GM23338 (cell line): ENCODE data around the gene MARCHF10. TPM values are rescaled to one million over a fixed set of nuclear protein-coding genes. Genes with fewer than 3 reads are reported as not detected.

Experiments
- ATAC-seq: fragments of 200-7000 bp; cut with Tn5 transposase; 3 replicates; pipeline ENCODE4 v1.9.1; 2020
- DNase-seq: peaks from one replicate; pipeline ENCODE4 v3.0.0-alpha.2; 2015; ENCODE audit warnings: low spot score
- H2AFZ ChIP-seq: fragments of 200-600 bp; sonication (generic); 2 replicates; pipeline ENCODE4 v1.8.0; 2016; ENCODE audit warnings: antibody characterized with exemption, mild to moderate bottlenecking, moderate library complexity
- H3F3A ChIP-seq: fragments of 200-600 bp; sonication (generic); replicated peaks from 2 replicates; pipeline ENCODE4 v1.8.0; 2017; ENCODE audit warnings: antibody characterized with exemption, mixed run types, low read depth
- H3K27ac ChIP-seq: fragments of 200-600 bp; sonication (generic); 2 replicates; pipeline ENCODE4 v1.6.1; 2016; ENCODE audit warnings: low read depth
- H3K27me3 ChIP-seq: fragments of 200-600 bp; sonication (generic); 2 replicates; pipeline ENCODE4 v1.8.0; 2016; ENCODE audit warnings: mild to moderate bottlenecking, mixed run types, moderate library complexity; ENCODE audit not compliant: insufficient read depth
- H3K36me3 ChIP-seq: fragments of 200-600 bp; sonication (generic); 2 replicates; pipeline ENCODE4 v1.8.0; 2016; ENCODE audit warnings: mild to moderate bottlenecking; ENCODE audit not compliant: insufficient read depth
- H3K4me1 ChIP-seq: fragments of 200-600 bp; sonication (generic); 2 replicates; pipeline ENCODE4 v1.8.0; 2016; ENCODE audit warnings: mild to moderate bottlenecking, moderate library complexity; ENCODE audit not compliant: insufficient read depth
- H3K4me2 ChIP-seq: fragments of 200-600 bp; sonication (generic); 2 replicates; pipeline ENCODE4 v1.7.1; 2017; ENCODE audit warnings: mixed run types
- H3K4me3 ChIP-seq: fragments of 200-600 bp; sonication (generic); 2 replicates; pipeline ENCODE4 v1.6.1; 2016; ENCODE audit warnings: mixed run types
- H3K79me2 ChIP-seq: fragments of 200-600 bp; sonication (generic); replicated peaks from 2 replicates; pipeline ENCODE4 v1.8.0; 2017; ENCODE audit warnings: mild to moderate bottlenecking; ENCODE audit not compliant: insufficient read depth
- H3K9me2 ChIP-seq: fragments of 200-600 bp; sonication (generic); 2 replicates; pipeline ENCODE4 v1.8.0; 2017; ENCODE audit not compliant: insufficient read depth
- H4K20me1 ChIP-seq: fragments of 200-600 bp; sonication (generic); replicated peaks from 2 replicates; pipeline ENCODE4 v1.8.0; 2017; ENCODE audit warnings: mild to moderate bottlenecking; ENCODE audit not compliant: insufficient read depth
- H3K27ac Mint-ChIP-seq: 2 replicates; pipeline ENCODE4 v1.8.0; 2020; ENCODE audit warnings: inconsistent platforms, mild to moderate bottlenecking, moderate library complexity, mixed read lengths
- H3K27me3 Mint-ChIP-seq: 3 replicates; pipeline ENCODE4 v1.8.0; 2022; ENCODE audit warnings: low read depth, mild to moderate bottlenecking, moderate library complexity, mixed read lengths, inconsistent platforms; ENCODE audit not compliant: insufficient read depth, poor library complexity
- H3K36me3 Mint-ChIP-seq: 3 replicates; pipeline ENCODE4 v1.8.0; 2021; ENCODE audit warnings: low read depth, mild to moderate bottlenecking, inconsistent platforms, moderate library complexity, mixed read lengths
- H3K4me1 Mint-ChIP-seq: 3 replicates; pipeline ENCODE4 v1.8.0; 2020; ENCODE audit warnings: mild to moderate bottlenecking, inconsistent platforms, mixed read lengths
- H3K4me3 Mint-ChIP-seq: 3 replicates; pipeline ENCODE4 v1.8.0; 2021; ENCODE audit warnings: moderate library complexity, mild to moderate bottlenecking, inconsistent platforms, mixed read lengths
- H3K9me3 Mint-ChIP-seq: 3 replicates; pipeline ENCODE4 v1.8.0; 2020; ENCODE audit warnings: moderate library complexity, mild to moderate bottlenecking, inconsistent platforms, mixed read lengths
- ETS1 ChIP-seq: IDR thresholded peaks from 2 replicates; pipeline ENCODE4 v1.6.1; 2016; ENCODE audit warnings: antibody characterized with exemption
- EZH2phosphoT487 ChIP-seq: fragments of 200-600 bp; sonication (generic); IDR thresholded peaks from one replicate; pipeline ENCODE4 v1.8.1; 2018; ENCODE audit warnings: antibody characterized with exemption; ENCODE audit not compliant: unreplicated experiment
- JUNB ChIP-seq: IDR thresholded peaks from one replicate; pipeline ENCODE4 v1.6.1; 2016; ENCODE audit warnings: antibody characterized with exemption; ENCODE audit not compliant: unreplicated experiment
- NANOG ChIP-seq: IDR thresholded peaks from 2 replicates; pipeline ENCODE4 v1.6.1; 2016; ENCODE audit warnings: antibody characterized with exemption, borderline replicate concordance
- POLR2AphosphoS5 ChIP-seq: IDR thresholded peaks from 2 replicates; pipeline ENCODE4 v1.6.1; 2016; ENCODE audit warnings: antibody characterized with exemption, low read depth
- STAT1 ChIP-seq: IDR thresholded peaks from one replicate; pipeline ENCODE4 v1.6.1; 2016; ENCODE audit warnings: antibody characterized with exemption; ENCODE audit not compliant: unreplicated experiment
- ZNF331 ChIP-seq: fragments of 250-450 bp; sonication (Bioruptor Pico); IDR thresholded peaks from 2 replicates; pipeline ENCODE4 v1.5.0; 2020; ENCODE audit warnings: low read depth, mild to moderate bottlenecking, moderate library complexity
- polyA plus RNA-seq: library from polyadenylated mRNA; unstranded; fragments of >200 nt; fragmentation: Nextera tagmentation; extraction: Ambion mirVana; gene quantifications from 2 replicates; pipeline ENCODE4 v1.2.1, GENCODE V29; 2016
- total RNA-seq: library from RNA; depleted of rRNA; stranded (reverse); fragments of >200 nt; shearing (Covaris generic); gene quantifications from 2 replicates; pipeline ENCODE4 v1.2.3, GENCODE V29; 2014
- TF ChIP-seq, protein P1 (sequence below): fragments of 250-450 bp; sonication (Bioruptor Pico); IDR thresholded peaks from 2 replicates; pipeline ENCODE4 v1.5.0; 2020; ENCODE audit warnings: mild to moderate bottlenecking, moderate library complexity

Gene MARCHF10
- total and polyA plus RNA-seq, 2 experiments from 2014 or later: 0.50 TPM; not detected in 1

DNA sequence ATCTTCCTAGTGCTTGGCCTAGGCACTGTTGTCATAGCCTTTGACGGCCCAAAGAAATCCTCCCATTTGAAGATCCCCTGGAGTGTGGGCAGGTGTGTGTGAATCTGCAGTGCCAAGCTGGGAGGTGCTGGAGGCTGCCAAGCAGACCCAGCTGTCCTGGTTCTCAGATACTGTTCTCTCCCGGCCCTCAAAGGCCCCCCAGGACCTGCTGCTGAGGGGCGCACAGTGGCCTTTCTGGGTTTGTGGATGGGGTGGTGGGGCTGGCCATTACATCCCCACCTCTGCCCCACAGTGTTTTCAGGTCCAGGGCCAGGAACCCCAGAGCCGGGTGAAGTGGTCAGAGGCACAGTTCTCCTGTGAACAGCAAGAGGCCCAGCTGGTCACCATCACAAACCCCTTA, 120.1 kb downstream of the MARCHF10 start:
- DNase-seq: no peak
- Histone ChIP-seq H3K36me3 (peaks cover 4% of the 10 kb centered on the region; the same call in 1 of the 2 replicates), H3K79me2 (no peaks in the 10 kb centered on the region), H2AFZ (no peak overlapping the region), H4K20me1 (no peaks in the 10 kb centered on the region), H3K27me3 (no peaks in the 10 kb centered on the region), H3K9me2 (no peaks in the 10 kb centered on the region), H3K4me1 (no peaks in the 10 kb centered on the region), H3F3A (no peaks in the 10 kb centered on the region), H3K27ac (no peak overlapping the region), H3K4me3 (no peak overlapping the region), H3K4me2 (no peak overlapping the region)
- Mint-ChIP-seq H3K4me1 (peaks cover under 1% of the 10 kb centered on the region), H3K27ac (no peak overlapping the region), H3K27me3 (peaks cover 8% of the 10 kb centered on the region), H3K9me3 (peaks cover 9% of the 10 kb centered on the region; the same call in 1 of the 3 replicates), H3K36me3 (peaks cover 30% of the 10 kb centered on the region), H3K4me3 (no peak overlapping the region; the same call in 2 of the 3 replicates)
- TF ChIP-seq ZNF331 (no peak), JUNB (no peak), STAT1 (no peak), POLR2AphosphoS5 (no peak)
- ATAC-seq: no peak

DNA sequence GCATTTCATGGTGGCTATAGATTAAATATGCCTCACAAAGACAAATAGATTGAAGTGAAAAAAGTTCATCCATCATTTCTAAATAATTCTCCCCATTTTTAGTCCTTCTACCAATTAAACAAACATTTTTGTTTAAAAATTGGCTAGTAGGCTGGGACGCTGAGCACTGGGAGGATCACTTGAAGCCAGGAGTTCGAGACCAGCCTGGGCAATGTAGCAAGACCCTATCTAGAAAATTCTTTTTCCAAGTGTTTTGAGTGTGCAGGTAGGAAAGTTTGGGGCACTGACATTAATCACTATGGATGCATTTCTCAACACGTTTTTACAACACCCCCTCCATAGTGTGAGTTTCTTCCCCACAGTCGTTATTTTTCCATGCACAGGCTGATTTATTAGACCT, 123.9 kb downstream of the MARCHF10 start:
- Histone ChIP-seq H4K20me1 (no peaks in the 10 kb centered on the region), H3K79me2 (no peaks in the 10 kb centered on the region), H3K27ac (no peak overlapping the region), H2AFZ (no peak overlapping the region), H3F3A (no peaks in the 10 kb centered on the region), H3K4me2 (no peak overlapping the region), H3K36me3 (peaks cover 4% of the 10 kb centered on the region), H3K4me1 (no peaks in the 10 kb centered on the region), H3K27me3 (no peaks in the 10 kb centered on the region), H3K4me3 (no peak overlapping the region), H3K9me2 (no peaks in the 10 kb centered on the region)
- no peak for TF ChIP-seq POLR2AphosphoS5
- no peak for TF ChIP-seq STAT1
- no peak for TF ChIP-seq EZH2phosphoT487
- no peak for TF ChIP-seq JUNB
- no peak for TF ChIP-seq NANOG
- no peak for TF ChIP-seq ZNF331
- no peak for TF ChIP-seq ETS1
- TF ChIP-seq, protein P1, sequence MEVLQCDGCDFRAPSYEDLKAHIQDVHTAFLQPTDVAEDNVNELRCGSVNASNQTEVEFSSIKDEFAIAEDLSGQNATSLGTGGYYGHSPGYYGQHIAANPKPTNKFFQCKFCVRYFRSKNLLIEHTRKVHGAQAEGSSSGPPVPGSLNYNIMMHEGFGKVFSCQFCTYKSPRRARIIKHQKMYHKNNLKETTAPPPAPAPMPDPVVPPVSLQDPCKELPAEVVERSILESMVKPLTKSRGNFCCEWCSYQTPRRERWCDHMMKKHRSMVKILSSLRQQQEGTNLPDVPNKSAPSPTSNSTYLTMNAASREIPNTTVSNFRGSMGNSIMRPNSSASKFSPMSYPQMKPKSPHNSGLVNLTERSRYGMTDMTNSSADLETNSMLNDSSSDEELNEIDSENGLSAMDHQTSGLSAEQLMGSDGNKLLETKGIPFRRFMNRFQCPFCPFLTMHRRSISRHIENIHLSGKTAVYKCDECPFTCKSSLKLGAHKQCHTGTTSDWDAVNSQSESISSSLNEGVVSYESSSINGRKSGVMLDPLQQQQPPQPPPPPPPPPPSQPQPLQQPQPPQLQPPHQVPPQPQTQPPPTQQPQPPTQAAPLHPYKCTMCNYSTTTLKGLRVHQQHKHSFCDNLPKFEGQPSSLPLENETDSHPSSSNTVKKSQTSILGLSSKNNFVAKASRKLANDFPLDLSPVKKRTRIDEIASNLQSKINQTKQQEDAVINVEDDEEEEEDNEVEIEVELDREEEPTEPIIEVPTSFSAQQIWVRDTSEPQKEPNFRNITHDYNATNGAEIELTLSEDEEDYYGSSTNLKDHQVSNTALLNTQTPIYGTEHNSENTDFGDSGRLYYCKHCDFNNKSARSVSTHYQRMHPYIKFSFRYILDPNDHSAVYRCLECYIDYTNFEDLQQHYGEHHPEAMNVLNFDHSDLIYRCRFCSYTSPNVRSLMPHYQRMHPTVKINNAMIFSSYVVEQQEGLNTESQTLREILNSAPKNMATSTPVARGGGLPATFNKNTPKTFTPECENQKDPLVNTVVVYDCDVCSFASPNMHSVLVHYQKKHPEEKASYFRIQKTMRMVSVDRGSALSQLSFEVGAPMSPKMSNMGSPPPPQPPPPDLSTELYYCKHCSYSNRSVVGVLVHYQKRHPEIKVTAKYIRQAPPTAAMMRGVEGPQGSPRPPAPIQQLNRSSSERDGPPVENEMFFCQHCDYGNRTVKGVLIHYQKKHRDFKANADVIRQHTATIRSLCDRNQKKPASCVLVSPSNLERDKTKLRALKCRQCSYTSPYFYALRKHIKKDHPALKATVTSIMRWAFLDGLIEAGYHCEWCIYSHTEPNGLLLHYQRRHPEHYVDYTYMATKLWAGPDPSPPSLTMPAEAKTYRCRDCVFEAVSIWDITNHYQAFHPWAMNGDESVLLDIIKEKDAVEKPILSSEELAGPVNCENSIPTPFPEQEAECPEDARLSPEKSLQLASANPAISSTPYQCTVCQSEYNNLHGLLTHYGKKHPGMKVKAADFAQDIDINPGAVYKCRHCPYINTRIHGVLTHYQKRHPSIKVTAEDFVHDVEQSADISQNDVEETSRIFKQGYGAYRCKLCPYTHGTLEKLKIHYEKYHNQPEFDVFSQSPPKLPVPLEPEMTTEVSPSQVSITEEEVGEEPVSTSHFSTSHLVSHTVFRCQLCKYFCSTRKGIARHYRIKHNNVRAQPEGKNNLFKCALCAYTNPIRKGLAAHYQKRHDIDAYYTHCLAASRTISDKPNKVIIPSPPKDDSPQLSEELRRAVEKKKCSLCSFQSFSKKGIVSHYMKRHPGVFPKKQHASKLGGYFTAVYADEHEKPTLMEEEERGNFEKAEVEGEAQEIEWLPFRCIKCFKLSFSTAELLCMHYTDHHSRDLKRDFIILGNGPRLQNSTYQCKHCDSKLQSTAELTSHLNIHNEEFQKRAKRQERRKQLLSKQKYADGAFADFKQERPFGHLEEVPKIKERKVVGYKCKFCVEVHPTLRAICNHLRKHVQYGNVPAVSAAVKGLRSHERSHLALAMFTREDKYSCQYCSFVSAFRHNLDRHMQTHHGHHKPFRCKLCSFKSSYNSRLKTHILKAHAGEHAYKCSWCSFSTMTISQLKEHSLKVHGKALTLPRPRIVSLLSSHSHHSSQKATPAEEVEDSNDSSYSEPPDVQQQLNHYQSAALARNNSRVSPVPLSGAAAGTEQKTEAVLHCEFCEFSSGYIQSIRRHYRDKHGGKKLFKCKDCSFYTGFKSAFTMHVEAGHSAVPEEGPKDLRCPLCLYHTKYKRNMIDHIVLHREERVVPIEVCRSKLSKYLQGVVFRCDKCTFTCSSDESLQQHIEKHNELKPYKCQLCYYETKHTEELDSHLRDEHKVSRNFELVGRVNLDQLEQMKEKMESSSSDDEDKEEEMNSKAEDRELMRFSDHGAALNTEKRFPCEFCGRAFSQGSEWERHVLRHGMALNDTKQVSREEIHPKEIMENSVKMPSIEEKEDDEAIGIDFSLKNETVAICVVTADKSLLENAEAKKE (CRISPR knock-in tag): no peak
- Mint-ChIP-seq H3K9me3 (peaks cover 9% of the 10 kb centered on the region; the same call in 1 of the 3 replicates), H3K4me1 (peaks cover 2% of the 10 kb centered on the region; the same call in 1 of the 3 replicates), H3K27me3 (peaks cover 4% of the 10 kb centered on the region), H3K27ac (no peak overlapping the region), H3K36me3 (peaks cover 30% of the 10 kb centered on the region), H3K4me3 (no peak overlapping the region)
- no peak for ATAC-seq
- no peak for DNase-seq
